Stimulated activated CD4-positive, alpha-beta T cell treated with anti-CD3 and anti-CD28 coated beads, Interleukin-2, amount 100 ng/mL, for 4 hours (primary cell): Measurements from ENCODE around the gene FBXO36.
A peak's percentile ranks its signal among the peaks of the same experiment; 100 is the strongest.

ENCODE experiments used
- DNase-seq: peaks from one replicate; pipeline ENCODE4 v3.0.0-alpha.2; 2020; ENCODE audit warnings: low read depth

FBXO36 gene

GRCh38 chr2:229970406-229970805, 48.1 kb downstream of the FBXO36 start:
- DNase-seq = no peak

GRCh38 chr2:229971298-229971790, 49.0 kb downstream of the FBXO36 start:
- DNase-seq = no peak

- DNase-seq = no peak
These were observed 52.0 kb downstream of the FBXO36 start for GRCh38 chr2:229974266-229974665.

GRCh38 chr2:229980431-229981184, 58.3 kb downstream of the FBXO36 start:
- DNase-seq = no peak

GRCh38 chr2:229993236-229993635, 70.9 kb downstream of the FBXO36 start:
- DNase-seq = no peak

GRCh38 chr2:229996320-229996719, 74.0 kb downstream of the FBXO36 start:
- no peak for DNase-seq

GRCh38 chr2:229997565-229997964, 75.3 kb downstream of the FBXO36 start:
- DNase-seq = no peak

- DNase-seq = no peak
These were observed 78.0 kb downstream of the FBXO36 start for GRCh38 chr2:230000118-230000841.

- peak; percentile 73 for DNase-seq
These were observed 85.8 kb downstream of the FBXO36 start for GRCh38 chr2:230007931-230008707.

GRCh38 chr2:230008708-230009066, 86.4 kb downstream of the FBXO36 start:
- DNase-seq = no peak

- no peak for DNase-seq
These were observed 88.2 kb downstream of the FBXO36 start for GRCh38 chr2:230010501-230010900.

GRCh38 chr2:230011617-230012016, 89.3 kb downstream of the FBXO36 start:
- DNase-seq = no peak

GRCh38 chr2:230012267-230012884, 90.1 kb downstream of the FBXO36 start:
- DNase-seq = no peak

GRCh38 chr2:230016844-230017243, 94.5 kb downstream of the FBXO36 start:
- DNase-seq = no peak

- no peak for DNase-seq
These were observed 95.8 kb downstream of the FBXO36 start for GRCh38 chr2:230018153-230018552.

GRCh38 chr2:230019742-230020141, 97.4 kb downstream of the FBXO36 start:
- DNase-seq = no peak

- no peak for DNase-seq
These were observed 101.0 kb downstream of the FBXO36 start for GRCh38 chr2:230023313-230023712.

GRCh38 chr2:230042195-230042594, 119.9 kb downstream of the FBXO36 start:
- DNase-seq = no peak

GRCh38 chr2:230043025-230043424, 120.7 kb downstream of the FBXO36 start:
- no peak for DNase-seq

- no peak for DNase-seq
These were observed 121.2 kb downstream of the FBXO36 start for GRCh38 chr2:230043461-230043860.

- no peak for DNase-seq
These were observed 124.2 kb downstream of the FBXO36 start for GRCh38 chr2:230046491-230046890.

- no peak for DNase-seq
These were observed 125.8 kb downstream of the FBXO36 start for GRCh38 chr2:230048010-230048671.
